Adrenal gland (tissue), 12 donors: Measurements from ENCODE around the gene PLAC8L1. TPM values are rescaled to one million over a fixed set of nuclear protein-coding genes. Genes with fewer than 3 reads are reported as not detected.
A peak's percentile ranks its signal among the peaks of the same experiment; 100 is the strongest.
"Not testable (repeated sequence)": the region's sequence is repeated elsewhere in the genome, so short reads cannot be mapped to it uniquely, and the experiment has no call there.

Experiments used
- DNase-seq, 7 donors: peaks; one replicate each; pipeline ENCODE4 v3.0.0-alpha.2; 2019 to 2020
- H3K27ac ChIP-seq, 5 donors: fragments of 200-600 bp; sonication (generic) in 4 of 5; 1 replicate in 3 of 5; 2 replicates in 2 of 5; pipeline versions ENCODE4 v1.5.1 to v1.8.0; 2016 to 2020; ENCODE audit warnings: mild to moderate bottlenecking in 1 of 5
- H3K27me3 ChIP-seq: fragments of 200-600 bp; 2 replicates; pipeline ENCODE4 v1.8.0; 2021
- H3K36me3 ChIP-seq, 2 donors: fragments of 200-600 bp; replicated peaks in 1 of 2; 1 replicate in 1 of 2; 2 replicates in 1 of 2; pipeline versions ENCODE4 v1.5.1 to v1.8.0; 2018 to 2022
- H3K4me1 ChIP-seq, 2 donors: fragments of 200-600 bp; replicated peaks in 1 of 2; 1 replicate in 1 of 2; 2 replicates in 1 of 2; pipeline versions ENCODE4 v1.5.1 to v1.8.0; 2018 to 2021
- H3K4me3 ChIP-seq, 4 donors: fragments of 200-600 bp; sonication (generic) in 3 of 4; one replicate each; pipeline ENCODE4 v1.5.1; 2016 to 2018
- H3K9me3 ChIP-seq, 3 donors: fragments of 200-600 bp; sonication (generic) in 1 of 3; replicated peaks in 1 of 3; 1 replicate in 2 of 3; 2 replicates in 1 of 3; pipeline versions ENCODE4 v1.5.1 to v1.8.0; 2016 to 2021
- POLR2A ChIP-seq, 2 donors: fragments of 450-650 bp; IDR thresholded peaks; one replicate each; pipeline ENCODE4 v1.6.1; 2017; ENCODE audit warnings: antibody characterized with exemption in 2 of 2, mild to moderate bottlenecking in 2 of 2, moderate library complexity in 1 of 2
- WGBS, 4 donors: extraction: QIAGEN DNeasy Blood & Tissue Kit in 2 of 4; methylation state at CpG; one replicate each; pipeline versions ENCODE4 v1.1.5 to v1.1.7; 2013 to 2017; 5-methylcytosine and 5-hydroxymethylcytosine counted together
- intact Hi-C, 2 donors: fragments of 100-400 bp; cut with DNase I; formaldehyde crosslinking; loops; one replicate each; pipeline versions ENCODE4 v1.14.1 to v1.15.0; 2022 to 2023
- polyA plus RNA-seq, 3 donors: library from polyadenylated mRNA; stranded (reverse); fragments of 200-250 nt in 2 of 3; fragments of 350-450 nt in 1 of 3; fragmentation: Illumina TruSeq in 1 of 3; extraction: RNeasy Lipid Tissue Mini Kit (QIAGEN cat#74804) in 1 of 3; gene quantifications; one replicate each; pipeline ENCODE4 v1.2.3, GENCODE V29; 2013 to 2014
- total RNA-seq, 9 donors: library from RNA; depleted of rRNA in 4 of 9; stranded (reverse); fragments of >200 nt in 4 of 9; fragments of 120-200 nt in 1 of 9; fragmentation: NEBNext Ultra II Directional in 1 of 9; extraction: Animal tissue kit (Norgen Biotek cat#: 25700) in 1 of 9; gene quantifications; one replicate each; pipeline versions ENCODE4 v1.1.0 to v1.2.4, GENCODE V29; 2013 to 2023
- TF ChIP-seq, protein P1 (sequence below), 6 experiments: fragments of 450-650 bp in 4 of 6; fragments of 200-600 bp in 2 of 6; sonication (generic) in 1 of 6; IDR thresholded peaks; 1 replicate in 5 of 6; 2 replicates in 1 of 6; pipeline versions ENCODE4 v1.5.1 to v1.8.0; 2016 to 2021; ENCODE audit warnings: antibody characterized with exemption in 6 of 6, mild to moderate bottlenecking in 2 of 6, moderate library complexity in 1 of 6
- donor health status: healthy with polysubstance abuse.
- donor health status: Bipolar disorder and iron deficiency.
- donor health status: DM: yes; HTN: yes; CAD: no.
- donor health status: DM: no; HTN: no; CAD: no.
- donor health status: DM: no; HTN: no; CAD: no.
- donor health status: DM: yes; HTN: yes; CAD: no.

The PLAC8L1 gene
- total and polyA plus RNA-seq, 12 donors: 0.37 to 1.2 (median 0.97) TPM; not detected in 7

DNA sequence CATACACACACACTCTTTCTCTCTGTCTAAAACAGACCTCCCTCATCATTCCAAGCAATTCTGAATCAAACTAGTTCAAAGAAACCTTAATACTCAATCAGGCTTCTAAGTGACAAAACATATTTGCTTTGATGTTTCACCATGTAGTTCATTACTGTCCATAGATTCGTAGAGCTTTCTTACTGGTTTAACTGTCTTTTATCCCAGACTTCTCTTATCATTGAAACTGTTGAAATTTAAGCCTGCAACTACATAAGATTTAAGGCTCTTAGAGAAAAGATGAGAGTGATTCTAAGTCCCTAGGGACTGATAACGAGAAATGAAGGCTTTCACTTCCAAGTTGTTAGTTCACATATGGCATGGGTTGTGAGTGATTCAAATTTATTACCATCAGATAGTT, 11.0 kb upstream of the PLAC8L1 start:
- Histone ChIP-seq H3K4me3 (no peak overlapping the region), H3K36me3 (peaks cover 0 to 47% of the 10 kb centered on the region in 2 donors), H3K27ac (no peak overlapping the region), H3K27me3 (no peaks in the 10 kb centered on the region), H3K4me1 (no peaks in the 10 kb centered on the region), H3K9me3 (no peaks in the 10 kb centered on the region)
- TF ChIP-seq POLR2A (IDR thresholded peaks at IDR 0.05): no peak
- TF ChIP-seq, protein P1, sequence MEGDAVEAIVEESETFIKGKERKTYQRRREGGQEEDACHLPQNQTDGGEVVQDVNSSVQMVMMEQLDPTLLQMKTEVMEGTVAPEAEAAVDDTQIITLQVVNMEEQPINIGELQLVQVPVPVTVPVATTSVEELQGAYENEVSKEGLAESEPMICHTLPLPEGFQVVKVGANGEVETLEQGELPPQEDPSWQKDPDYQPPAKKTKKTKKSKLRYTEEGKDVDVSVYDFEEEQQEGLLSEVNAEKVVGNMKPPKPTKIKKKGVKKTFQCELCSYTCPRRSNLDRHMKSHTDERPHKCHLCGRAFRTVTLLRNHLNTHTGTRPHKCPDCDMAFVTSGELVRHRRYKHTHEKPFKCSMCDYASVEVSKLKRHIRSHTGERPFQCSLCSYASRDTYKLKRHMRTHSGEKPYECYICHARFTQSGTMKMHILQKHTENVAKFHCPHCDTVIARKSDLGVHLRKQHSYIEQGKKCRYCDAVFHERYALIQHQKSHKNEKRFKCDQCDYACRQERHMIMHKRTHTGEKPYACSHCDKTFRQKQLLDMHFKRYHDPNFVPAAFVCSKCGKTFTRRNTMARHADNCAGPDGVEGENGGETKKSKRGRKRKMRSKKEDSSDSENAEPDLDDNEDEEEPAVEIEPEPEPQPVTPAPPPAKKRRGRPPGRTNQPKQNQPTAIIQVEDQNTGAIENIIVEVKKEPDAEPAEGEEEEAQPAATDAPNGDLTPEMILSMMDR (IDR thresholded peaks at IDR 0.05): no peak
- no peak for DNase-seq
- intact Hi-C loops: no loop called here
- WGBS, 4 donors: 69 to 82% (median 76%) methylated on average over 2 of the region's 2 CpGs

- Histone ChIP-seq H3K4me1 (no peaks in the 10 kb centered on the region), H3K36me3 (peaks cover 0 to 20% of the 10 kb centered on the region in 2 donors), H3K27ac (no peak overlapping the region), H3K4me3 (no peak overlapping the region), H3K9me3 (no peaks in the 10 kb centered on the region), H3K27me3 (no peaks in the 10 kb centered on the region)
- TF ChIP-seq, protein P1 (IDR thresholded peaks at IDR 0.05): no peak
- TF ChIP-seq POLR2A (IDR thresholded peaks at IDR 0.05): no peak
- DNase-seq: no peak
- 77 to 93% (median 85%) methylated on average over 5 of the region's 5 CpGs for WGBS, 4 donors
- intact Hi-C loops: no loop called here
These were observed 7.1 kb upstream of the PLAC8L1 start for GRCh38 chr5:146112476-146112875.

GRCh38 chr5:146111409-146111808, 6.0 kb upstream of the PLAC8L1 start:
- intact Hi-C loops: no loop called here
- Histone ChIP-seq H3K4me3 (no peak overlapping the region), H3K9me3 (no peaks in the 10 kb centered on the region), H3K36me3 (peaks cover 0 to 20% of the 10 kb centered on the region in 2 donors), H3K27me3 (no peaks in the 10 kb centered on the region), H3K4me1 (no peaks in the 10 kb centered on the region), H3K27ac (no peak overlapping the region)
- WGBS, 4 donors: 42 to 56% (median 50%) methylated on average over 1 of the region's 1 CpG
- peak in 1 of 7 donors; percentile 7 for DNase-seq
- TF ChIP-seq, protein P1 (IDR thresholded peaks at IDR 0.05): no peak
- no peak for TF ChIP-seq POLR2A (IDR thresholded peaks at IDR 0.05)

DNA sequence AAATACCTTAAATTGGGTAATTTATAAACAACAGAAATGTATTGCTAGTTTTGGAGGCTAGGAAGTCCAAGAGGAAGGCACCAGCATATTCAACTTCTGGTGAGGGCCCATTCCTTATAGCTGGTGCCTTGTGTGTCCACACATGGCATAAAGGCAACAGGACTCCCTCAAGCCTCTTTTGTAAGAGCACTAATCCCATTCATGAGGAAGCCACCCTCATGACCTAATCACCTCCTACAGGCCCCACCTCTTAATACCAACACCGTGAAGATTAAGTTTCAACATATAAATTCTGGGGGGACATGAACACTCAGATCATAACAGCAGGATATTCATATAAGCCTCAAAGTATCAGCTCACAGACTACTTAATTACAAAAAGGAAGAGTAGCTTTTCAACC, 4.0 kb upstream of the PLAC8L1 start:
- peaks cover 0 to 20% of the 10 kb centered on the region in 2 donors for H3K36me3 ChIP-seq
- no peak for DNase-seq
- no peaks in the 10 kb centered on the region for H3K4me1 ChIP-seq
- WGBS, 4 donors: 75 to 86% (median 84%) methylated on average over 1 of the region's 1 CpG
- H3K27ac ChIP-seq: no peak overlapping the region
- H3K4me3 ChIP-seq: no peak overlapping the region
- H3K9me3 ChIP-seq: no peaks in the 10 kb centered on the region
- intact Hi-C loops: no loop called here
- H3K27me3 ChIP-seq: no peaks in the 10 kb centered on the region
- TF ChIP-seq, protein P1 (IDR thresholded peaks at IDR 0.05): no peak

GRCh38 chr5:146108870-146109269, 3.5 kb upstream of the PLAC8L1 start:
- H3K27me3 ChIP-seq, intact Hi-C loops, DNase-seq, H3K4me1 ChIP-seq, H3K4me3 ChIP-seq, H3K27ac ChIP-seq, H3K9me3 ChIP-seq: not testable (repeated sequence)
- WGBS, 4 donors: 94 to 100% (median 96%) methylated on average over 2 of the region's 2 CpGs
- peaks cover 0 to 18% of the 10 kb centered on the region in 2 donors for H3K36me3 ChIP-seq
